GM19351 (cell line): ENCODE measurements around the gene TMEM175.

Experiments used
- ATAC-seq: cut with Tn5 transposase; IDR thresholded peaks from one replicate; pipeline ENCODE4 v1.9.1; 2021; ENCODE audit warnings: mild to moderate bottlenecking, moderate library complexity; ENCODE audit not compliant: unreplicated experiment

Gene TMEM175

GRCh38 chr4:898869-899555 lies 33.2 kb upstream of the TMEM175 start:
- no peak for ATAC-seq

- ATAC-seq: no peak
These were observed 32.7 kb upstream of the TMEM175 start for GRCh38 chr4:899556-899906.

- no peak for ATAC-seq
These were observed 32.2 kb upstream of the TMEM175 start for GRCh38 chr4:900073-900472.

- ATAC-seq: no peak
These were observed 31.5 kb upstream of the TMEM175 start for GRCh38 chr4:900721-901120.

GRCh38 chr4:901192-901910 lies 30.9 kb upstream of the TMEM175 start:
- no peak for ATAC-seq

GRCh38 chr4:903066-904046 lies 28.9 kb upstream of the TMEM175 start:
- ATAC-seq: no peak

- no peak for ATAC-seq
These were observed 26.5 kb upstream of the TMEM175 start for GRCh38 chr4:905485-906338.

- ATAC-seq: no peak
These were observed 25.7 kb upstream of the TMEM175 start for GRCh38 chr4:906339-907102.

- ATAC-seq: no peak
These were observed 25.2 kb upstream of the TMEM175 start for GRCh38 chr4:907103-907400.

GRCh38 chr4:907691-908425 lies 24.4 kb upstream of the TMEM175 start:
- no peak for ATAC-seq

- no peak for ATAC-seq
These were observed 23.1 kb upstream of the TMEM175 start for GRCh38 chr4:909131-909571.

- ATAC-seq: no peak
These were observed 22.4 kb upstream of the TMEM175 start for GRCh38 chr4:909821-910220.

- no peak for ATAC-seq
These were observed 21.7 kb upstream of the TMEM175 start for GRCh38 chr4:910366-911091.

- ATAC-seq: no peak
These were observed 21.0 kb upstream of the TMEM175 start for GRCh38 chr4:911221-911751.

- no peak for ATAC-seq
These were observed 20.3 kb upstream of the TMEM175 start for GRCh38 chr4:911871-912490.

GRCh38 chr4:912548-913279 lies 19.5 kb upstream of the TMEM175 start:
- ATAC-seq: no peak

GRCh38 chr4:913280-913618 lies 19.0 kb upstream of the TMEM175 start:
- no peak for ATAC-seq
